Upper lobe of right lung (tissue), 1 donor: ENCODE data around the gene SMAP1. TPM values are rescaled to one million over a fixed set of nuclear protein-coding genes. Genes with fewer than 3 reads are reported as not detected.

ENCODE experiments used
- ATAC-seq: fragments of 200-7000 bp; cut with Tn5 transposase; one replicate; pipeline ENCODE4 v1.9.1; 2020; ENCODE audit warnings: mild to moderate bottlenecking, moderate library complexity
- DNase-seq: peaks from one replicate; pipeline ENCODE4 v3.0.0-alpha.2; 2020
- H3K27ac ChIP-seq: fragments of 200-600 bp; one replicate; pipeline ENCODE4 v1.8.0; 2022
- H3K27me3 ChIP-seq: fragments of 200-600 bp; one replicate; pipeline ENCODE4 v1.8.0; 2022; ENCODE audit warnings: mild to moderate bottlenecking
- H3K36me3 ChIP-seq: fragments of 200-600 bp; one replicate; pipeline ENCODE4 v1.8.0; 2022
- H3K4me1 ChIP-seq: fragments of 200-600 bp; one replicate; pipeline ENCODE4 v1.8.0; 2022
- H3K4me3 ChIP-seq: fragments of 200-600 bp; one replicate; pipeline ENCODE4 v1.8.0; 2022; ENCODE audit warnings: mild to moderate bottlenecking
- H3K9me3 ChIP-seq: fragments of 200-600 bp; one replicate; pipeline ENCODE4 v1.8.0; 2022
- CTCF ChIP-seq: fragments of 200-600 bp; IDR thresholded peaks from one replicate; pipeline ENCODE4 v1.8.0; 2022; ENCODE audit warnings: antibody characterized with exemption
- intact Hi-C: fragments of 100-400 bp; cut with DNase I; formaldehyde crosslinking; loops from one replicate; pipeline ENCODE4 v1.11.0; 2022
- long read RNA-seq: library from polyadenylated mRNA; unstranded; transcript quantifications from one replicate; pipeline ENCODE4 v2.0.0, GENCODE V29; 2021
- total RNA-seq: library from RNA; stranded (reverse); fragmentation: NEBNext Ultra II Directional; extraction: Animal tissue kit (Norgen Biotek cat#: 25700); gene quantifications from one replicate; pipeline ENCODE4 v1.2.1, GENCODE V29; 2021
- donor health status: DM: no; HTN: yes; CAD: no; lungs with severe emphysema.

Gene SMAP1
- total RNA-seq: 25.0 TPM
- long read RNA-seq, transcript SMAP1-201 (10 exons, 2,403 nt): major isoform, 22 of 36 reads
- long read RNA-seq, partial matches to known transcripts: 6 of 36 reads
- long read RNA-seq, other reads (novel, unspliced or antisense): 4 of 36 reads

GRCh38 chr6:70667711-70668498 lies at the start of gene SMAP1:
TSS of gene SMAP1 (plus strand) at chr6:70667883. CDS start at chr6:70668024, 141 bp downstream.
- Histone ChIP-seq H3K27ac (peak within 1 kb of the TSS; percentile 95), H3K9me3 (no peaks in the 10 kb centered on the region), H3K4me3 (peak within 1 kb of the TSS; percentile 95), H3K4me1 (peaks cover 21% of the 10 kb centered on the region), H3K27me3 (no peaks in the 10 kb centered on the region), H3K36me3 (no peaks in the 10 kb centered on the region)
- no peak for TF ChIP-seq CTCF
- DNase-seq (peak; percentile 99), ATAC-seq (peak; percentile 99)
- intact Hi-C loops: no loop called here

- ATAC-seq (no peak), DNase-seq (no peak)
- no peaks in the 10 kb centered on the region for H3K4me1 ChIP-seq
- no peaks in the 10 kb centered on the region for H3K36me3 ChIP-seq
- intact Hi-C loops: no loop called here
- no peak for TF ChIP-seq CTCF
- H3K27me3 ChIP-seq: no peaks in the 10 kb centered on the region
- no peaks in the 10 kb centered on the region for H3K9me3 ChIP-seq
- H3K4me3 ChIP-seq: no peak overlapping the region
- no peak overlapping the region for H3K27ac ChIP-seq
Observed at GRCh38 chr6:70620746-70621145, 46.9 kb upstream of the SMAP1 start.

- ATAC-seq: no peak
- Histone ChIP-seq H3K27ac (no peak overlapping the region), H3K4me1 (no peaks in the 10 kb centered on the region), H3K9me3 (no peaks in the 10 kb centered on the region), H3K4me3 (no peak overlapping the region), H3K27me3 (no peaks in the 10 kb centered on the region), H3K36me3 (no peaks in the 10 kb centered on the region)
- TF ChIP-seq CTCF: no peak
- intact Hi-C loops: no loop called here
- no peak for DNase-seq
Observed at GRCh38 chr6:70622461-70622860, 45.2 kb upstream of the SMAP1 start.

GRCh38 chr6:70625436-70625835 lies 42.2 kb upstream of the SMAP1 start:
- H3K4me1 ChIP-seq: no peaks in the 10 kb centered on the region
- intact Hi-C loops: no loop called here

GRCh38 chr6:70627500-70628254 lies 40.0 kb upstream of the SMAP1 start:
- intact Hi-C loops: no loop called here
- Histone ChIP-seq H3K27ac (no peak overlapping the region), H3K9me3 (no peaks in the 10 kb centered on the region), H3K4me3 (no peak overlapping the region), H3K36me3 (no peaks in the 10 kb centered on the region), H3K27me3 (no peaks in the 10 kb centered on the region), H3K4me1 (no peaks in the 10 kb centered on the region)
- DNase-seq (no peak), ATAC-seq (no peak)
- TF ChIP-seq CTCF: no peak

More at GRCh38 chr6:70625436-70625835, 42.2 kb upstream of the SMAP1 start:
- Histone ChIP-seq H3K27ac (no peak overlapping the region), H3K9me3 (no peaks in the 10 kb centered on the region), H3K27me3 (no peaks in the 10 kb centered on the region), H3K36me3 (no peaks in the 10 kb centered on the region), H3K4me3 (no peak overlapping the region)
- no peak for DNase-seq
- no peak for ATAC-seq
- no peak for TF ChIP-seq CTCF
